NOMO-1 treated with dmso at 0.1 percent for 144 hours (cell line): ENCODE results near the gene RFX7.
"Not testable (repeated sequence)": the region's sequence is repeated elsewhere in the genome, so short reads cannot be mapped to it uniquely, and the experiment has no call there.

Experiments used
- DNase-seq: peaks from one replicate; lab custom pipeline; 2025; ENCODE audit not compliant: unreplicated experiment; lab: John Stamatoyannopoulos, UW

RFX7 gene

DNA sequence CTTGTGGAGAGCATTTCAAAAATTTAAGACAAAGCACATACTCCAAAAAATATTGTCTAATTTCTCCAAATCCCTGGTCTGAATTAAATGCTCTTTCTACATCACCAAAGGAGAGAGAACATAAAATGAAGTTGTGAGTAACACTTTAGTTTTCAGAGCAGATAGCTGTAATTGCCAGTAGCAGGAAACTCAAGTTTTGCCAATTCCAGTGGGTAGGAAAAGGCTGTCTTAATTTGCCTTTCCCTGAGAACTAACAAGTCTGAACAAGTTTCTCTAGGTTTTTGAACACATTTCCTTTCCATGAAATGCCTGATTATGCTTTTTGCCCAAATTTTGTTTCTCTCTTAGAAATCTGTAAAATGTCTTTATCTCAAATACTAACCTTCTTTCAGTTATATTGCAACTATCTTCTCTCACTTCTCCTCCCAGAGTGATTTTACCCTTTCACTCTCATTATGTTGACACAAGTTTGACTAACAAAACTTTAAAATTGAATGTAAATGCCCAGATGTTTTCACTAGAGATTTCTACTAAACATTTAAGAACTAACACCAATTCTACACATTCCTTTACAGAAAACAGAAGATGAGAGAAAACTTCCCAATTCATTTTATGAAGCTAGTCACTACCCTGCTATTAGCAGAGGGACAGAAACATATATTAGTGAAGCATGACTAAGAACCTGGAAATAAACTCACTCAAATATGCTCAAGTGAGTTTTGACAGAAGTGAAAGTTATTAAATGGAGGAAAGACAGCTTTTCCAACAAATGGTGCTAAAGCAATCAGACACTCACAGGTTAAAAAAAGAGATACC, 38.4 kb downstream of the RFX7 start:
- DNase-seq, result no peak

GRCh38 chr15:56203312-56203922, 40.3 kb downstream of the RFX7 start:
- not testable (repeated sequence) for DNase-seq

DNA sequence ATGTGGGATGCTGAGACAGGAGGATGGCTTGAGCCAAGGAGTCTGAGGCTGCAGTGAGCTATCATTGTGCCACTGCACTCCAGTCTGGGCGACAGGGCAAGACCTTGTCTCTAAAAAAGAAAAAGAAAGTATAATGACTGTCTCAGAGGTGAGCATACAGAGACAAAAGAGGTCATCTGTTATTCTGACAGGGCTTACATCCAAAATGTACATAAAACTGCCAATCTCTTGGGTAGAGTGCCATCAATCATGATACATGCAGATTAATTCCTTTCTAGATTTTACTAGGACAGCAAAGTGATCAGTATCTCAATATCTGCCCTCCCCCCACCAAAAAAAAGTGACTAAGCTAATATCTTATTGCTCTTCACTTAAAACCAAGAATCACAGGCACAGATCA, 41.0 kb downstream of the RFX7 start:
- no peak for DNase-seq

DNA sequence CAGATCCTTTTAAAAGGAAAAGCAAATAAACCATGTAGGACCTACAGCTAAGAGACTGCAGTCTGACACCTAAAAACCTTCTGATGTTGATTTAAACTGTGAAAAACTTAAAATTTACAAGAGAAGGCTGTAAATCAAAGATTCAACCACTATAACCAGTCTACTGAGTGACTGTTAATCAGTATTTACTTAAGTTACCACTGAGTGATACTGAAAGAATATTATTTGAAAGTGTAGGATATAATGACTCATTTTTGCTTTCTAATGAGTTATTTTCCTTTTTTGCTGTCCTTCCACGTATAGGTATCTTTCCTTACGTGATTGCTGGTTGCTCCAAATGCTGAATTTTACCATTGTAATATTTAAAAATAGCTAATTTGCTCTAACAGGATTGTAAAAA, 44.6 kb downstream of the RFX7 start:
- no peak for DNase-seq

DNA sequence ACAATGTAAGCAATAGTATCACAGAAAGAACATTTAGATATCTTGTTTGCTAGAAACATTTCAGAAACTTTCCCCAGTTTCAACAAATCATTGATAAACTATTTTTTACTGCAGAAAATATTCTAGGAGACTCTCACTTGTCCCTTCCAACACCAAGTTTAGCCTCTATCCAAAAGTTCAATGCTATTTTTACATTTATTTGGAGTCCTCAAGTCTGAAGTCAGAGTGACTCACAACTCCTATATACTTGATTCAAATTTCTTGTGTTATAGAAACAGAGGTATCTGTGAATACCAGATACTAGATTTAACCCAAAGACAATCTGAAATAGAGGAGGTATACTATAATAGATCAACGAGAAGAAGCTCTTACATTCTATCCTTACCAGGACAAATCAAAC, 49.6 kb downstream of the RFX7 start:
- no peak for DNase-seq

- DNase-seq, result no peak
These were observed 50.8 kb downstream of the RFX7 start for GRCh38 chr15:56192659-56193442.

DNA sequence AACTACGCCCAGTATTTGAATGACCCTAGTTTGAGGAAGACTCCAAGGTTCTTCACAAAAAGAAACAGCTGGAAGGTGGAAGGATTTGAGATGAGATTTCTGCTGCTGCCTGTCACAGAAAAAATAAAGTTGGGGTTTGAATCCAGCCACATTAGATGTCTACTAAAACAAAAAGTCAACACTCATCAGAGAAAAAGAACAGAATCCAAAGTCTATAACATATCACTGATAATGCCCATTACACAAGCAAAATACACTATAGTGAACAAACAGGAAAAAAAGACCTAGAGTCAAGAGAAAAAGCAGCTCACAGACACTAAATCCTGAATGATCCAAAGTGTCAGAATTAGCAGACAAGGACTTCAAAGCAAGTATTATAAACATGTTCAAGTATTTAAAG, 56.0 kb downstream of the RFX7 start:
- DNase-seq, result no peak

- no peak for DNase-seq
These were observed 57.7 kb downstream of the RFX7 start for GRCh38 chr15:56185980-56186379.

DNA sequence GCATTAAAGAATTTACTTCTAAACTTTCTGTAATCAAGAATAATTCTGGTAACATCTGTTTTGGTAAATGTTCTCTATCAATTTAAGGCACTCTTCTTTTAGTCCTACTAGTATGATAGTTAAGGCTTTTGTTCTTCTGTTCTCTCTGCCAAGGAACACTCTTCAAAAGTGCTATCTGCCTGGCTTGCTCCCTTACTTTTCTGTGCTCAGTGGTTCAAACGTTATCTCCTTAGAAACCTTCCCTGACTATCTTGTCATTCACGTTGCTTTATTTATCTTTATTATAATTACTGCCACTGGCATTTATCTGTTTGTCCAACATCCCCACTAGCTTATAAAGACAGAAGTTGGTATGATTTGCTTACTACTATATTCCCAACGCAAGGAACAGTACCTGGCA, 59.2 kb downstream of the RFX7 start:
- DNase-seq, result no peak

DNA sequence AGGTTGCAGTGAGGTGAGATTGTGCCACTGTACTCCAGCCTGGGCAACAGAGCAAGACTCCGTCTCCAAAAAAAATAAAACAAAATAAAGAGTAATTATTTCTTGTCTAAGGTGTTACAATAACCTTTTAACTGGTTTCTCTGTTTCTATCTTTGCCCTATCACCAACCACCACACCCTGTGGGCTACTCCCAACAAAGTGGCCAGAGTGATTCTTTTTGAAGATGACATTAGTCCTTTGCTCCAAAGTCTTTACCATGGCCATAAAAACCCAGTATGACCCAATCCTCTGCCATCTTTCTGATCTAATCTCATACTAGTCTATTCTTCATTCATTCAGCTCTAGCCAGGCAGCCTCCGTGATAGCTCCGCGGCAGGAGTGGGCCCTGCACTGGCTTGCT, 62.8 kb downstream of the RFX7 start:
- DNase-seq, result no peak

DNA sequence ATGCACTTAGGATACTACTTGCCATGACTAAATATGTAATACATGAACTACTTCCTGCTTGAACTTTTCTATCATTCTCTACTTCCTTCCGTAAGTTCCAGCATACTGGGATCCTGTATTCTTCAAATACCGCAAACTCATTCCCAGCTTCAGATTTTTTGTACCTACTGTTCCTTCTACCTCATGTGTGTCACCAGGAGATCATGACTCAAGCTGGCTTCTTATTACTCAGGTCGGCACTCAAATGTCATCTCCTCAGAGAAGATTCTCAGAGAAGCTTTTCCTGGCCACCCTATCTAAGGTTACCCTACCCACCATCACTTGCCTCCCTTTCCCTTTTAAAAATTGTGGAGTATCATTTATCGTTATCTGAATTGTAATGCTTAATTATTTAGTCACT, 66.7 kb downstream of the RFX7 start:
- DNase-seq, result no peak

DNA sequence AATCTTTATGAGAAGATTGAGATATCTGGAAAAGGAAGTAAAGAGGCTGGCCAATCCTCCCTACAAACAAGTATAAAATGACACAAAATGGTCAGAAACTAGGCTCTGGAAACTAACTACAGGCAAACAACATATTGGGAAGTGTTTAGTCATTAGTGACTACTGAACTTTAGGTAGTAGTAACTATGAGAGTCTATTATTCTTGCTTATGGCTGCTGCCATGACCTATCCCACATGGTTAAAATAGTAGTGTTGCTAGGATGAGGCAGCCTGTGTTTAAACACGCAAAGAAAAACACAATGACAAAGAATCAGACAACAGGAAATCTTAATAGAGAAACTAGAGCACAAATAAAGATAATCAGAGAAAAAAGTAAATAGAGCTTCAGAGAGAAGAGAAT, 67.9 kb downstream of the RFX7 start:
- DNase-seq, result no peak

DNA sequence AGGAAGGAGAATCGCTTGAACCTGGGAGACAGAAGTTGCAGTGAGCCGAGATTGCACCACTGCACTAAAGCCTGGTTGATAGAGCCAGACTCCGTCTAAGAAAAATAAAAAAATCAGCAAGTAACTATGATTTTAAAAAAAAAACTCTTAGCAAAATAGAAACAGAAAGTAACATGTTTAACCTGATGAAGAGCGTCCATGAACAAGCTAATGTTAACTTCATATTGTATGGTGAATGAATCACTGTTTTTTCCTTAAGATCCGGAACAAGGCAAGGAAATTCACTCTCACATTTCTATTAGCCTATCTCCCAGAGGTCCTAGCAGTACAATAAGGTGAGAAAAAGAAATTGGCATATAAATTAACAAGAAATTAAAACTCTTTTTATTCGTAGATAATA, 69.0 kb downstream of the RFX7 start:
- DNase-seq, result no peak

- DNase-seq, result no peak
These were observed 75.3 kb downstream of the RFX7 start for GRCh38 chr15:56168394-56168793.

DNA sequence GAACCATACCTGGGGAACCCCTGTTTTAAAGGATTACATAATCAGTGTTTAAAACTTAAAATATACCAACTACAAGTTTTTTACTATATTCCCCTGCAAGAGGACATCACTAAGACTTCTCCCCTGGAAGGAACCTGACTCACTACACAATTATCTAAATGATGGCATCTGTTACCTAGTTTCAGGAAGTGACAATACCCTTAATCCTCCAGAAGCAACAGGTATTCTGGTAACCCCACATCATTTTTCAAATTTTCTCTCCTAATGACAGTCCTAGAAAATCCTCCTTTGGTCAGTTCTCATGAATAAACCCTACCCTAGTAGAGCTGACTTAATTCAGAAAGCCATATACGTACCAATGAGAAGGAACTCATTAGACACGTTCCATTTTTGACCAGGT, 78.4 kb downstream of the RFX7 start:
- DNase-seq, result no peak

GRCh38 chr15:56160966-56161365, 82.7 kb downstream of the RFX7 start:
- DNase-seq, result no peak

DNA sequence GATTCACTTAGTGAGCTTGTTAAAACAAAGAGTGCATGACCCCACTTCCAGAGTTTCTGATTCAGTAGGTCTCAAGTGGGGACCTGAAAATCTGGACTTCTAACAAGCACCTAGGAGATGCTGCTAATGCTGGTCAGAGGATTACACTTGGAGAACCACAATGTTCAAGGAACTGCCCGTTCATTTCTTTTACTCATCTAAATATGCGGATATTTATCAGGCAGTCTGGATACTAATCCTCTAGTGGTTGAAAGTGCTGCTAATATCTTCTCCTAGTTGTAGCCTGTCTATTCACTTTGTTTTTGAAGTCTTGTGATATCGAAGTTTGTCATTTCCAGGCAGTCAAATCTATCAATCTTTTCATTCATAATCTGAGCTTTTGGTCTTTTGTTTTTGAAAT, 86.8 kb downstream of the RFX7 start:
- DNase-seq, result no peak

GRCh38 chr15:56155278-56155677, 88.4 kb downstream of the RFX7 start:
- DNase-seq, result not testable (repeated sequence)

DNA sequence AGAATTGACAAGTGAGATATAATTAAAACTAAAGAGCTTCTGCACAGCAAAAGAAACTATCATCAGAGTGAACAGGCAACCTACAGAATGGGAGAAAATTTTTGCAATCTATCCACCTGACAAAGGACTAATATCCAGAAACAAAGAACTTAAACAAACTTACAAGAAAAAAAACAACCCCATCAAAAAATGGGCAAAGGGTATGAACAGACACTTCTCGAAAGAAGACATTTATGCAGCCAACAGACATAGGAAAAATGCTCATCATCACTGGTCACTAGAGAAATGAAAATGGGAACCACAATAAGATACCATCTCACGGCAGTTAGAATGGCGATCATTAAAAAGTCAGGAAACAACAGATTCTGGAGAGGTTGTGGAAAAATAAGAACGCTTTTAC, 88.9 kb downstream of the RFX7 start:
- not testable (repeated sequence) for DNase-seq

GRCh38 chr15:56150204-56150603, 93.5 kb downstream of the RFX7 start:
- DNase-seq, result no peak

- no peak for DNase-seq
These were observed 95.6 kb downstream of the RFX7 start for GRCh38 chr15:56148064-56148463.

DNA sequence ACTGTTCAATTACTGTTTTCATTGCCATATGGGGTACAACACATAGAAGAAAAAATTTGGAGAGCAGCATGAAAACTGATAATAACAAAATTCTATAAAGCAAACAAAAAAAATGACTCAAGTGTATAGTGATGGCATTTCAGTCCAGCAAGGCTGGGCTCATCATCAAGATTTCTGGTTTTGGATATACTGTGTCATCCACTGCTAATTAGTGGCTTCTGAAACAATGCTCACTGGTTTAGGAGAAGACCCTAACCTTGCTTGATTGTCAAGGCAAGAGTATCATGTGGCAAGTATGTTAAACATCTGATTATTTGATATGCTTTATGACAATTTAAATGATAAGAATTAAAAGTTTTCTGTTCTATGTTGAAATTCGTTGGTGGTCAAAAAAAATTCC, 96.9 kb downstream of the RFX7 start:
- no peak for DNase-seq
